GM18907 (cell line): ENCODE data around the gene IFNAR1.

Experiments
- ATAC-seq: cut with Tn5 transposase; IDR thresholded peaks from one replicate; pipeline ENCODE4 v1.9.1; 2021; ENCODE audit warnings: mild to moderate bottlenecking, moderate library complexity; ENCODE audit not compliant: unreplicated experiment

Gene IFNAR1

GRCh38 chr21:33324291-33325221 lies at the start of gene IFNAR1:
TSS of gene IFNAR1 (plus strand) at chr21:33324970. CDS start at chr21:33325056, 86 bp downstream.
- peak; percentile 77 for ATAC-seq

- no peak for ATAC-seq
Measured at GRCh38 chr21:33278721-33279120, 46.0 kb upstream of the IFNAR1 start.

GRCh38 chr21:33279330-33279820 lies 45.4 kb upstream of the IFNAR1 start:
- ATAC-seq, result no peak

- ATAC-seq, result no peak
Measured at GRCh38 chr21:33281096-33281652, 43.6 kb upstream of the IFNAR1 start.

GRCh38 chr21:33283203-33283602 lies 41.6 kb upstream of the IFNAR1 start:
- ATAC-seq, result no peak

- ATAC-seq, result no peak
Measured at GRCh38 chr21:33286076-33286475, 38.7 kb upstream of the IFNAR1 start.

GRCh38 chr21:33286600-33287456 lies 37.9 kb upstream of the IFNAR1 start:
- ATAC-seq, result no peak

- ATAC-seq, result no peak
Measured at GRCh38 chr21:33289199-33289819, 35.5 kb upstream of the IFNAR1 start.

GRCh38 chr21:33290441-33290840 lies 34.3 kb upstream of the IFNAR1 start:
- ATAC-seq, result no peak

GRCh38 chr21:33291686-33292085 lies 33.1 kb upstream of the IFNAR1 start:
- ATAC-seq, result no peak

GRCh38 chr21:33292724-33293123 lies 32.0 kb upstream of the IFNAR1 start:
- ATAC-seq, result no peak

GRCh38 chr21:33293136-33293535 lies 31.6 kb upstream of the IFNAR1 start:
- no peak for ATAC-seq

- no peak for ATAC-seq
Measured at GRCh38 chr21:33293811-33294216, 31.0 kb upstream of the IFNAR1 start.

- ATAC-seq, result no peak
Measured at GRCh38 chr21:33296156-33296555, 28.6 kb upstream of the IFNAR1 start.

- peak; percentile 78 for ATAC-seq
Measured at GRCh38 chr21:33299181-33299752, 25.5 kb upstream of the IFNAR1 start.

- ATAC-seq, result no peak
Measured at GRCh38 chr21:33300701-33301631, 23.8 kb upstream of the IFNAR1 start.

GRCh38 chr21:33301632-33302002 lies 23.2 kb upstream of the IFNAR1 start:
- no peak for ATAC-seq

GRCh38 chr21:33302055-33302454 lies 22.7 kb upstream of the IFNAR1 start:
- ATAC-seq, result no peak

GRCh38 chr21:33302796-33303195 lies 22.0 kb upstream of the IFNAR1 start:
- no peak for ATAC-seq
